Measurements from ENCODE around the gene KRTAP4-3. TPM values are rescaled to one million over a fixed set of nuclear protein-coding genes. Genes with fewer than 3 reads are reported as not detected.
"Not testable (repeated sequence)": the region's sequence is repeated elsewhere in the genome, so short reads cannot be mapped to it uniquely, and the experiment has no call there.

The KRTAP4-3 gene
- polyA plus RNA-seq, 4 donors: not detected

GRCh38 chr17:41133880-41134735, 33.9 kb downstream of the KRTAP4-3 start:
- DNase-seq: no peak
- no peak overlapping the region for H3K4me3 ChIP-seq (ENCODE audit: low read depth in 1 of 3, low read length in 3 of 3)
- WGBS, 3 donors: 58 to 79% (median 66%) methylated on average over 2 of the region's 2 CpGs
- H3K36me3 ChIP-seq (ENCODE audit: control insufficient read depth in 3 of 3, insufficient read depth in 2 of 3, low read depth in 1 of 3, low read length in 3 of 3): no peaks in the 10 kb centered on the region
- no peaks in the 10 kb centered on the region for H3K9me3 ChIP-seq (ENCODE audit: control insufficient read depth in 2 of 2, insufficient read depth in 1 of 2, low read depth in 1 of 2, low read length in 1 of 2)
- H3K27me3 ChIP-seq (ENCODE audit: control insufficient read depth in 3 of 3, insufficient read depth in 3 of 3, low read length in 3 of 3): no peaks in the 10 kb centered on the region
- no peak for FAIRE-seq
- H3K4me1 ChIP-seq (ENCODE audit: control insufficient read depth in 3 of 3, insufficient read depth in 2 of 3, low read depth in 1 of 3, low read length in 2 of 3): no peaks in the 10 kb centered on the region
- H3K27ac ChIP-seq (ENCODE audit: low read depth in 1 of 3, low read length in 2 of 3): no peak overlapping the region

DNA sequence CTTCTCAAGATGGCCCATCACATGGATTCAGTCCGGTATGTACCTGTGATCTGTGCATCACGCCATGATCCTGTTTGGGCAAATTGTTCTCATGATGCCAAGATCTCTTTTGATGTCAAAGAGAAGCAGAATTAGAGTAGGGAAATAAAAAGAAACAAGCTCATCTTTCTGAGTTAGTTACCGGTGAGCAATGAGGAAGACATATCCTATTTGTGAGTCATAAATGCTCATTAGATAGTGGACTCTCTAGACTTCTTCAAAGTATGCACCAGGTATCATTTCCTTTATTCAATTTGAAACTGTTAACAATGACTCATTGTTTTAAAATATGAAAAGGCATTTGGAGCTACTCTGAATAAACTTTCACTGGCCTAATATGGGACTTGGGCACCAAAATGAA, 36.0 kb downstream of the KRTAP4-3 start:
- Histone ChIP-seq H3K36me3 (ENCODE audit: control insufficient read depth in 3 of 3, insufficient read depth in 2 of 3, low read depth in 1 of 3, low read length in 3 of 3) (no peaks in the 10 kb centered on the region), H3K4me3 (ENCODE audit: low read depth in 1 of 3, low read length in 3 of 3) (no peak overlapping the region), H3K4me1 (ENCODE audit: control insufficient read depth in 3 of 3, insufficient read depth in 2 of 3, low read depth in 1 of 3, low read length in 2 of 3) (no peaks in the 10 kb centered on the region), H3K27me3 (ENCODE audit: control insufficient read depth in 3 of 3, insufficient read depth in 3 of 3, low read length in 3 of 3) (no peaks in the 10 kb centered on the region), H3K27ac (ENCODE audit: low read depth in 1 of 3, low read length in 2 of 3) (no peak overlapping the region), H3K9me3 (ENCODE audit: control insufficient read depth in 2 of 2, insufficient read depth in 1 of 2, low read depth in 1 of 2, low read length in 1 of 2) (no peaks in the 10 kb centered on the region)
- WGBS, 3 donors: 61 to 73% (median 64%) methylated on average over 3 of the region's 3 CpGs
- DNase-seq (no peak), FAIRE-seq (no peak)

GRCh38 chr17:41127371-41127770, 40.6 kb downstream of the KRTAP4-3 start:
- Histone ChIP-seq H3K4me3 (ENCODE audit: low read depth in 1 of 3, low read length in 3 of 3) (no peak overlapping the region), H3K9me3 (ENCODE audit: control insufficient read depth in 2 of 2, insufficient read depth in 1 of 2, low read depth in 1 of 2, low read length in 1 of 2) (no peaks in the 10 kb centered on the region), H3K36me3 (ENCODE audit: control insufficient read depth in 3 of 3, insufficient read depth in 2 of 3, low read depth in 1 of 3, low read length in 3 of 3) (no peaks in the 10 kb centered on the region), H3K27me3 (ENCODE audit: control insufficient read depth in 3 of 3, insufficient read depth in 3 of 3, low read length in 3 of 3) (no peaks in the 10 kb centered on the region), H3K27ac (ENCODE audit: low read depth in 1 of 3, low read length in 2 of 3) (no peak overlapping the region), H3K4me1 (ENCODE audit: control insufficient read depth in 3 of 3, insufficient read depth in 2 of 3, low read depth in 1 of 3, low read length in 2 of 3) (no peaks in the 10 kb centered on the region)
- WGBS, 3 donors: 11 to 71% (median 34%) methylated on average over 1 of the region's 1 CpG
- no peak for DNase-seq
- no peak for FAIRE-seq

DNA sequence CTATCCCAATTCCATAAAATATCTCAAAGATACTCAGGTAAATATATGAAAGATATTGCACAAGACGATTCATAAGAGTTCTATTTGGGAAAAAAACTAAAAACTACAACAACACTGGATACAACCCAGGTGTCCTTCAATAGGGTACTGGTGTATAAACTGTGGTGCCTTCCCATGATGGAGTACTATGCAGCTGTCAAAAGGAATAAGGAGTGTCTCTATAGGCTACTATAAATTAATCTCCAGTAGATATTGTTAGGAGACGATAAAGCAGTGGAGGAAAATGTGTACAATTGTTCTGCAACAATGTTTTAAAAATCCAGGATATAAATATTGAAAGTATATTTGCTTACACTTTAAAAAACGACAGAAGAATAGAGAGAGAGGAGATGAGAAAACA, 41.6 kb downstream of the KRTAP4-3 start:
- H3K4me3 ChIP-seq (ENCODE audit: low read depth in 1 of 3, low read length in 3 of 3): no peak overlapping the region
- FAIRE-seq: no peak
- DNase-seq: no peak
- H3K9me3 ChIP-seq (ENCODE audit: control insufficient read depth in 2 of 2, insufficient read depth in 1 of 2, low read depth in 1 of 2, low read length in 1 of 2): no peaks in the 10 kb centered on the region
- no peaks in the 10 kb centered on the region for H3K36me3 ChIP-seq (ENCODE audit: control insufficient read depth in 3 of 3, insufficient read depth in 2 of 3, low read depth in 1 of 3, low read length in 3 of 3)
- peaks cover 0 to 2% (median 0%) of the 10 kb centered on the region in 3 donors for H3K27me3 ChIP-seq (ENCODE audit: control insufficient read depth in 3 of 3, insufficient read depth in 3 of 3, low read length in 3 of 3)
- no peaks in the 10 kb centered on the region for H3K4me1 ChIP-seq (ENCODE audit: control insufficient read depth in 3 of 3, insufficient read depth in 2 of 3, low read depth in 1 of 3, low read length in 2 of 3)
- WGBS, 3 donors: 83 to 88% (median 87%) methylated on average over 3 of the region's 3 CpGs
- H3K27ac ChIP-seq (ENCODE audit: low read depth in 1 of 3, low read length in 2 of 3): no peak overlapping the region

DNA sequence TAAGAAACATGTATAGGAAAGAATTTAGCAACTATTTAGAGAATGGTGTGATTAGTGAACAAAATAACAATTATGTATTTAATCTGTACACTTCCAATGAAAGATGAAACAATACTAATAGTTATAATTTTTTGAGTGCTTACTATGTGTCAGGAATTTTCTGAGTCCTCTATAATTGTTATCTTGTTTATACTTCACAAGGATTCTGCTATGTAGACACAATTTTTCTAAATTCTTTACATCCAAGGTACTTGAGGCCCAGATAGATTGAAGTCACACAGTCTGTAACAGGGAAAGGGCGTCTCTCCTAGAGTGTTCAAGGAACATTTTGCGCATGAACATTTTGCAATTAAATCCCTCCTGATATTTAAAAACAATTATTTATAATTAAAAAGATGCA, 43.0 kb downstream of the KRTAP4-3 start:
- H3K27ac ChIP-seq (ENCODE audit: low read depth in 1 of 3, low read length in 2 of 3): no peak overlapping the region
- no peak for FAIRE-seq
- WGBS, 3 donors: 71 to 97% (median 91%) methylated on average over 2 of the region's 2 CpGs
- no peaks in the 10 kb centered on the region for H3K36me3 ChIP-seq (ENCODE audit: control insufficient read depth in 3 of 3, insufficient read depth in 2 of 3, low read depth in 1 of 3, low read length in 3 of 3)
- H3K27me3 ChIP-seq (ENCODE audit: control insufficient read depth in 3 of 3, insufficient read depth in 3 of 3, low read length in 3 of 3): peaks cover 0 to 2% (median 0%) of the 10 kb centered on the region in 3 donors
- H3K4me3 ChIP-seq (ENCODE audit: low read depth in 1 of 3, low read length in 3 of 3): no peak overlapping the region
- no peaks in the 10 kb centered on the region for H3K4me1 ChIP-seq (ENCODE audit: control insufficient read depth in 3 of 3, insufficient read depth in 2 of 3, low read depth in 1 of 3, low read length in 2 of 3)
- DNase-seq: no peak
- no peaks in the 10 kb centered on the region for H3K9me3 ChIP-seq (ENCODE audit: control insufficient read depth in 2 of 2, insufficient read depth in 1 of 2, low read depth in 1 of 2, low read length in 1 of 2)

- not testable (repeated sequence) for H3K27me3 ChIP-seq (ENCODE audit: control insufficient read depth in 3 of 3, insufficient read depth in 3 of 3, low read length in 3 of 3); H3K9me3 ChIP-seq (ENCODE audit: control insufficient read depth in 2 of 2, insufficient read depth in 1 of 2, low read depth in 1 of 2, low read length in 1 of 2); DNase-seq; H3K4me1 ChIP-seq (ENCODE audit: control insufficient read depth in 3 of 3, insufficient read depth in 2 of 3, low read depth in 1 of 3, low read length in 2 of 3); FAIRE-seq; H3K27ac ChIP-seq (ENCODE audit: low read depth in 1 of 3, low read length in 2 of 3); H3K4me3 ChIP-seq (ENCODE audit: low read depth in 1 of 3, low read length in 3 of 3); H3K36me3 ChIP-seq (ENCODE audit: control insufficient read depth in 3 of 3, insufficient read depth in 2 of 3, low read depth in 1 of 3, low read length in 3 of 3)
- WGBS, 3 donors: 73 to 80% (median 76%) methylated on average over 3 of the region's 3 CpGs
Measured at GRCh38 chr17:41123991-41124371, 44.0 kb downstream of the KRTAP4-3 start, which contains the start of gene KRTAP4-12. Gene KRTAP4-12 (minus strand): TSS chr17:41124182. CDS start chr17:41124122, 60 bp downstream.

GRCh38 chr17:41123292-41123990, 44.6 kb downstream of the KRTAP4-3 start:
- H3K4me3 ChIP-seq (ENCODE audit: low read depth in 1 of 3, low read length in 3 of 3); DNase-seq; H3K27ac ChIP-seq (ENCODE audit: low read depth in 1 of 3, low read length in 2 of 3); H3K9me3 ChIP-seq (ENCODE audit: control insufficient read depth in 2 of 2, insufficient read depth in 1 of 2, low read depth in 1 of 2, low read length in 1 of 2); H3K4me1 ChIP-seq (ENCODE audit: control insufficient read depth in 3 of 3, insufficient read depth in 2 of 3, low read depth in 1 of 3, low read length in 2 of 3); H3K27me3 ChIP-seq (ENCODE audit: control insufficient read depth in 3 of 3, insufficient read depth in 3 of 3, low read length in 3 of 3); H3K36me3 ChIP-seq (ENCODE audit: control insufficient read depth in 3 of 3, insufficient read depth in 2 of 3, low read depth in 1 of 3, low read length in 3 of 3); FAIRE-seq: not testable (repeated sequence)
- WGBS, 3 donors: 73 to 79% (median 76%) methylated on average over 9 to 12 of the region's 12 CpGs

DNA sequence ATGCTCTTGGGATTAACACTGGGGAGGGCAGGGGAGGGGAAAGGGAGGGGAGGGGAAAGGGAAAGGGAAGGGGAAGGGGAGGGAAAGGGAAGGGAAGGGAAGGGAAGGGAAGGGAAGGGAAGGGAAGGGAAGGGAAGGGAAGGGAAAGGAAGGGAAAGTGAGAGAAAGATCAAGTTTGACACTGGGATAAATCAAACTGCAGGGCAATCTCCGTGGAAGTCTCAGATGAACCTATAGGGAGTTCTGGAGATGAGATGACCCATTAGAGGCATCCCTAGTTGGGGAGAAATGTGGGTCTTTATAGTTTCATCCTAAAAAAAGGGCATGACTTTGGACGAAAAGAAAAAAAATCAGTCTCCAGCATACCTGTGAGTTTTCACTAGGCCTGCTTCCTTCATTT, 46.3 kb downstream of the KRTAP4-3 start:
- H3K9me3 ChIP-seq (ENCODE audit: control insufficient read depth in 2 of 2, insufficient read depth in 1 of 2, low read depth in 1 of 2, low read length in 1 of 2): no peaks in the 10 kb centered on the region
- H3K36me3 ChIP-seq (ENCODE audit: control insufficient read depth in 3 of 3, insufficient read depth in 2 of 3, low read depth in 1 of 3, low read length in 3 of 3): no peaks in the 10 kb centered on the region
- FAIRE-seq (no peak), DNase-seq (no peak)
- H3K4me1 ChIP-seq (ENCODE audit: control insufficient read depth in 3 of 3, insufficient read depth in 2 of 3, low read depth in 1 of 3, low read length in 2 of 3): no peaks in the 10 kb centered on the region
- no peak overlapping the region for H3K4me3 ChIP-seq (ENCODE audit: low read depth in 1 of 3, low read length in 3 of 3)
- no peak overlapping the region for H3K27ac ChIP-seq (ENCODE audit: low read depth in 1 of 3, low read length in 2 of 3)
- 75 to 88% (median 86%) methylated on average over 2 of the region's 2 CpGs for WGBS, 3 donors
- H3K27me3 ChIP-seq (ENCODE audit: control insufficient read depth in 3 of 3, insufficient read depth in 3 of 3, low read length in 3 of 3): peaks cover 0 to 2% (median 0%) of the 10 kb centered on the region in 3 donors

Data from small intestine (tissue), 7 donors.